ENCODE measurements around the gene DOCK10. TPM values are rescaled to one million over a fixed set of nuclear protein-coding genes. Genes with fewer than 3 reads are reported as not detected.

The DOCK10 gene
- total RNA-seq, 1 donor from 2014 or later = 6.0 TPM

DNA sequence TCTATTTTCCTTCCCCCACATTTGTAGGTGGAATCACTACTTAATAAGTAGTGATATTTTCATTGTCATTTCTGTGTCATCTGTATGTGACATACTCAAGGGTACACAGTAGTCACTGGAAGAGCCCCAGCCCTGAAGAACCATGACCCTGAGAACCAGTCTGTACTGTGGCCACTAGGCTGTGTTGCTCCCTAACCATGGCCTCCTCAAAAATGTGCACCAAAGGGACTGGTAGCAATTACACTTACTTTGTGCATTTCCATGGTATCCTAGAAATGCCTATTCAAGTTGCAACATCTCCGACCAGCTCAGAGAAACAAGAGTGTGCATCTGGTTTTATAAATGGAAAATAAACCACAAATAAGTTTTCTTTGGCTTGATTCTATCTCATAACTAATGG is 155.1 kb downstream of the DOCK10 start:
- no peak for ATAC-seq
- DNase-seq (ENCODE audit: low spot score) = no peak

DNA sequence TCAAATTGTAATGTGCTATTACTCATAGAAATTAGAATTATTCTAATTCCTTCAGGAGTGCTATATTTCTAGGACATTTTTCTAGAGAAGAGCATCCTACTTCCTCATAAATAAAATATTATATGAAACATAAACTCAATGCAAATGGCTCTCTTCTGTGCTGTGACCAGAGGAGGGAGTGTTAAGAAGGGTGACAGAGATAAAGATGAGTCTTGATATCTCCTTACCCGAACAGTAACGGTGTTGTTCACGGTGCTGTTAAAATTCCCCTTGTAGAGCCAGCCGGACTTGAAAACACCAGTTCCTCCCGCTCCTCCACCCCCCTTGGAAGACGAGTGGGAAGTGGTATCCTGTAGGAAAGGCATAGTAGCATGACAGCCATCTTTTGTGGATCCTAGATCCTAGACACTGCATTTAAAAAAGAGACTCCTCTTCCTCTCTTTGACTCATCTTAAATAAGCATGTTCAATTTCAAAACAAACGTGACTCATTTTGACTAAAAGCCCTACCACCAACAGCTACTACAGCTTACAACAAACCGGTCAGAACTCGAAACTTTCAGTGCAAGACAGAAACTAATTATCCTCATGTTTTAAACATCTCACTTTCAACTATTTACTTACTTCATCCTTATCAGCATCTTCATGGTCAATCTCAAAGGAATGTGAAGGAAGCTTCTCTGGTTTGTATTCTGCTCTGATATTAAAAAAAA is 156.3 kb downstream of the DOCK10 start:
- no peak for ATAC-seq

DNA sequence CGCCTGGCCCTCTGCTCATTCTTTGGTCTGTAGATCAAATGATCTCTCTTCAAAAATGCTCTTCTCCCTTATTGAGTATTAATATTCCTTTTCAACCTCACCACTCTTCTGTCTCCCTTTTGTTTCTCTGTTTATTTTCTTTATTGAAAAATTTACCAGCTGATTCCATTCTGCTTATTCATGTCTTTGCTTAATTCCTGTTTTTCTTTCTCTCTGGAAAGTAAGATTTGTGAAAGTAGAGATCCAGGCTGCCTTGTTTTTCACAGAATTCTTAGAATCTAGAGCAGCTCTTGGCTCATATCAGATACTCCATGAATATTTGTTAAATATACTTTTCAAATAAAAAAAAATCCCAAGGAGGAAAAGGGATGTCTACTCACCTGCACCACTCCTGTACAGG is 157.0 kb downstream of the DOCK10 start:
- DNase-seq (ENCODE audit: low spot score) (no peak), ATAC-seq (no peak)

More for the DNA sequence above, 156.3 kb downstream of the DOCK10 start:
- no peak for DNase-seq (ENCODE audit: low spot score)

DNA sequence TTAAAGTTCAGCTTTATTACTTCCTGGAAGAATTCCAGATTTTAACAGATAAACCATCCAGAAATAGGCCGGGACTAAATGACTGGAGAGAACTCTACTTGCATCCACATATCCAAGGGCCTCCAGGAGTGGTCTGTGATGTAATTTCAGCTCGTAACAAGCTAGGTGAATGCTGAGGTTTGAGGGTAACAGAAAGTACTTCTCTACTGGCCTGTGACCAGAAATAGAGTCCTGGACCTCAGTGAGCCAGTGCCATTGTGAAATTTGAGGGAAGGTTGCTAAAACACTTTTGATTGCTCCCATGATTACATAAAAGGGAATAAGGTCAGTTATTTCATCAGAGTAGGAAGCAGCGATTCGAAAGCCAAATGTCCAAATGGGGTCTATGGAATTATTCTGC is 158.1 kb downstream of the DOCK10 start:
- DNase-seq (ENCODE audit: low spot score) = peak; percentile 68
- peak; percentile 97 for ATAC-seq

DNA sequence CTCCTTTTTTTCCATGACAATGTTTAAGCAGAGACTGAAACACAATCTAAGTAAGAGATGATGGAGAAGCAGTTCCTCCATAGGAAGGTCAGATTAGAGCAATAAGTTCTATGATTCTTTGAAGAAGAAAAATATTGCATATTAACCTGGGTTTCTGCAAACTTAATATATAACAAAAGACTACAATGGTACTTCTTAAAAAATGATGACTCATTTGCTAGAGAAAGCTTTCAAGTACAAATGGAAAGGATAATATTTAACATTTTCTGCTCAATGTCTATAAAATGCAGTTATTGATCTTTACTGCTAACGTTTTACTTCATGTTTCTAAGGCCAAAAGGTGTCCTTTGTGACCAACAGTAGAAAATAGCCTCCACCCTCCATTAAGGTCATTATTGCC is 158.6 kb downstream of the DOCK10 start:
- DNase-seq (ENCODE audit: low spot score) = no peak
- ATAC-seq = no peak

DNA sequence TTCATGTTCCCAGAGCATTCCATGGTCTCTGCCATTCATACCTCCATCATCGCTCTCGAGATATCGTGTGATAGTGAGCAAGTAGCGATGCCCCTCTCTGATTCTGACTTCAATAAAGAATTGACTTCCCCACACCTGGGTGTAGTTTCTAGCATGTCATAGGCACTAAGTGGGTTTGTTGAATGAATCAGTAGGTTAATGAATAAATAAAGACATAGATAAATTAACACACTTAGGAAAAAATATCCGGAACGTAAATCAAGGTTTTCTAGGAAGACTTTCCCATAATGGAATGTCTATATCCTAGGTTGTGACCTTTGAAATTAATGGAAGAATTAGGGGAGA is 159.1 kb downstream of the DOCK10 start:
- no peak for ATAC-seq

DNA sequence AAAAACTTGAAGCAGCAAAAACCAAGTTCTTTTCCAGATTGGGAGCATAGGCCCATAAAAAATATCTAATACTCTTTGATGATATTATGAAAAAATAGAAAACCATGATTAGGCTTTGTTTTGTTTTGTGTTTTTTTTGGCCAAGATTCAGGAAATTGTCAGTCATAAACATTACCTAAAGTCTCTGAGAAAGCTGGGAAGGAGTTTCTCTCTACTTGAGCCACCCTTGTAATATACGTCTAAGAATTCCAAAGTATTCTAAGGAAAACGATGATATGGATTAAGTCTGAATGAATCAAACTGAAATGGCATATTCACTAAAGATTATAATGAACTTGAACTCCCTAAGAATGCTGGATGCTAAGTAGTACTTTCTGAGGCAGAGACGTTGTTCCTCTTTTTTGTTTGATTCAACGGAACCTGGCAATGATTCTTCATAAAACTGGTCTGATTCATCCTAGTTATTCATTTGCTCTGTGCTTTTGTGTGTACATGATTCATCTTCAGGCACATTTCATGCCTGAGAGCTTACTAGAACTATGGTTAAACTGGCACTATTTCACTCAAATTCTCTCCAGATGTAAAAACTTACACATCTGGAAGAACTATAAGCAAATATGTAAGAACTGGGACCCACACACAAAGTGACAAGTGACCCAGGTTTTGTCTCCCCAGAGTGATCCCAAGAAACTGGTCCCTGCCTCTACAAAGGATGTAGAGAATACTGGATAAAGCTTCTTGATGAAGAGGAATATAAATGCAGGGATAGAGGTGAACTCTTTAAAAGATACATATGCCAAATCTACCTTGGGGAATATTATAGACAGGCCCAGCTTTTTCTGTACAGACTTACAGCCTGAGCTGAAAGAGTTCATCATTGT is 159.7 kb downstream of the DOCK10 start:
- DNase-seq (ENCODE audit: low spot score) (no peak), ATAC-seq (no peak)

More for the DNA sequence above, 159.1 kb downstream of the DOCK10 start:
- no peak for DNase-seq (ENCODE audit: low spot score)

DNA sequence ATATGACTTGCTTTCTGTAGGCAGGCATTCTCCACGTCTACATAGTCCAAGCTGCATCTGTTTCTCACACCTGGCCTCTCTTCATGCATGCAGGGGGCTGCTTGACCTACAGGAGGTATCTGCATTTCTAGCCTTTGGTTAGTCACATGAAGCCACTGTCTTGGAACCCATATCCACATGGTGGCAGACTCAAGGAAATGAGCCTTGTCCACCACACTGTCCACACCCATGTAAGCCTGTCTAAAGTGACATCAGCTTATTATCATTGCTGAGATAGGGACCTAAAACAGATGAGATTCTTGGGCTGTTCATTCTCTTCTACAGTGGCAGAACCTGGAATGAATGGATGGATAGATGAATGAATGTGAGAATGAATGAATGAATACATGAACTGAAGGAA is 160.4 kb downstream of the DOCK10 start:
- DNase-seq (ENCODE audit: low spot score) (no peak), ATAC-seq (no peak)

DNA sequence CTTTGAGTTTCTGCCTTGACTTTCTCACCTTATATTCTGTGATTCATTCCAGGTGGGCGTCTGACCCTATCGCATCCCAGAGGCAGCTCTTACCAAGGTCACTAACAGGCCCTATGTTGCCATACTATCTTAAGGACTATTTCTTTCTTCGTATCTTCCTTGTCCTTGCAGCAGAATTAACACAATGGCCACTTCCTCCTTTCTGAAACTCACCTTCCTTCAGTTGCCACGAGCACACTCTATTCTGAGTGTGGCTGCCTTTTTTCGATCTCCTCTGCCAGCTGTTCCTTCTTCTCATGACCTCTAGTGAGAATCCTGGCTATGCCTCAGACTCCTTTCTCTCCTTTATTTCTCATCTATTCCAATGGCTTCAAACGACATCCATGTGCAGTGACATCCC is 165.7 kb downstream of the DOCK10 start:
- ATAC-seq (no peak), DNase-seq (ENCODE audit: low spot score) (no peak)

DNA sequence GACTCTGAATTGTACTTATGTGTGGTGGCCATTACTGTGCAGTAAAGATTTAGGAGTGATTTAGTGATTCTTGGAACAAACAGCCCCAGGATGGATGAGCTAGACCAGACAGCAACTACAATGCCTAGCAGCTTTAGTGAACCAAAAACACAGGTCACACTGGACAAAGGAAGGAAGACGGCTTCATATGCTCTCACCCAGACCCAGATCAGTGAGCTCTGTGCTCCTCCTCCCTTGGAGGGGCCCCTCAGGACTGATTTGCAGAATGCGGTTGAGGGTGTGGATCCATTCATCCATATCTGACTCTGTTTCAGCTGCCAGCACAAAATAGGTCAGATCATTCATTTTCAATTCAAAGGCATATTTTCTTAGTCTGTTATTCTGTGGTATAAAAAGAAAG is 166.4 kb downstream of the DOCK10 start:
- no peak for ATAC-seq
- DNase-seq (ENCODE audit: low spot score) = no peak

DNA sequence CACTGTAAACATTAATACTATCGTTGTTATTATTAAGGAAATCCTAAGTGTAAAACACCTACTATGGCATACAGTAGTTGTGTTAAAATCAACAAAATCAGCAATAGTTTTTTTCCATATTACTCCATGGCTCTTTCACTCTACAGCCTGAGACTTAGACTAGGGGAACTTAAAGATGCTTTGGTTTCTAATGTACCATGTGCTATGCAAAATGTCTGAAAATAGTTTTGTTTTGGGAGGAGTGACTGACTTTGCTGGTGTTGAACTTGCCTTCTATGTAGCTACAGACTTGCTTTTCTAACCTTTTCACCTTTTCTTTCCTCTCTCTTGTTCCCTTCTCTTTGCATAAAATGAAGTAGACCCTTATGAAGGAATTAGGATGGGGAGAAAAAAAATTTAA is 167.1 kb downstream of the DOCK10 start:
- ATAC-seq (no peak), DNase-seq (ENCODE audit: low spot score) (no peak)

DNA sequence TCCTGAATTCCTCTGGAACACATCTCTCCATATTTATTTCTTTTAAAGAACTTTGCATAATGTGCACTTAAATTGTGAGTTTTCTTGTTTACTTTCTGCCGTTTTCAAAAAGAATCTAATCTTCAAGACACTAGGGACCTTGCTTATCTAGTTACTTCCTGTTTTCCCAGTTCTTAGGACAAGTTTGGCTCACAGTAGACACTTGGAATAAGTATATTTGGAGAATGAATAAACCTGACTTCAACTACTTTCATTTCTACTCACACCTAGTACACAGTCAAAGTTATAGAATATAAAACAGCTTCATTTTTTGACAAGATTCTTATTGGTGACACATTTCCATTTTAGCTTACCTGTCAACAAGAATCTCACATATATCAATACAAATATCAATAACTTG is 170.5 kb downstream of the DOCK10 start:
- ATAC-seq (no peak), DNase-seq (ENCODE audit: low spot score) (no peak)

DNA sequence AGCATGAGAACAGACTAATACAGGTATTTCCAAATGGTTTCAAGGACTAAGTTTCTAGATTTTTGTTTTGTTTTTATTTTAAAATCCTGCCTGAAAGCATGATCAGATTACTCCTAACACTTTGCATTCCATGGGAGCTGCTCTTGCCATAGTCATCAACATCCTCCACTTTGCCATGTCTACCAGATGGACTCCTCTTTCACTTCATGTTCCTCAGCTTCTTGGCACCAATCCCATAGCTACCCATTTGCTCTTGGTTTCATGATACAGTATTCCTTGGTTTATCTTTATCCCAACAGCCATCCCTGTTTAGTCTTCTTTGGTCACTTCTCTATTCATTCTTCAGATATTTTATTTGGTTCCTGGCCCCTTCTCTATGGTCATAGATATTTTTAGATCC is 171.9 kb downstream of the DOCK10 start:
- ATAC-seq (no peak), DNase-seq (ENCODE audit: low spot score) (no peak)

DNA sequence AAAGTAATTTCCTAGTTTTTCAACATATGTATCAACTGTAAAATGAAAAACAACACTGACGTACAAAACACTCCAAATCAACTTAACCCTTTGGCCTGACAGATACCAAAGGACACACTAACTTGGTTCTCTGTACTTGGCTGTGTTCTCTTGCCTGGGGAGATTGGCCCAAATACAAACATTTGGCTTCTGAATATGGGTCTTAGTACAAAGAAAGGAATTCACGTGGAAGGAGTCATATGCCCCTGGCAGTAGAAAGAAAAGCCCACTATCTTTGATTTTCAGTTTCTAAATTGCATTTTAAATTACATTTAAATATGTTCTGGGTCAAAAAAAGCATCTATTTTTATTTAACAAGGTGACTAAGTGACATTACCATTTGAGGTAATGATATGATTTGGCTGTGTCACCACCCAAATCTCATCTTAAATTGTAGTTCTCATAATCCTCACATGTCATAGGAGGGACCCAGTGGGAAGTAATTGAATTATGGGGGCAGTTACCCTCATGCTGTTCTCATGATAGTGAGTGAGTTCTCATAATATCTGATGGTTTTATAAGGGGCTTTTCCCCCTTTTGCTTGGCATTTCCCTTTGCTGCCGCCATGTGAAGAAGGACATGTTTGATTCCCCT is 172.6 kb downstream of the DOCK10 start:
- ATAC-seq (no peak), DNase-seq (ENCODE audit: low spot score) (no peak)

DNA sequence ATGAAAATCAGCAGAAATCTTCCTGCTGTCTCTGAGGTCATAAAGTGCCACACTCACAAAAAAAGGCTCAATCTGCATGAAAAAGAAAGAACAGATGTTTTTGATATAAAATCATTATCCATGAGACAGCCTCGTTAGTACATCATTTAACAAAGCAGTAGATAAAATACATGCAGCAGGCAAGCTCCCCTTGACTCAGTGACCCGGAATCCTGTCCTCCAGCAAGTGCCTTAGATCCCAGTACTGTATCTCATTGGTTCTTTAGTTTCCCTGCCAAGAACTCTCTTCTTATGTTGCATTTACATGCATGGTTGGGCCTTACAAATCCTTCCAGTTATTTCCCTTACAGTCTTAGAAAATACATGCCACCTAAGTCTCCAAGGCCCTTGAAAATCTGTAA is 177.3 kb downstream of the DOCK10 start:
- ATAC-seq (no peak), DNase-seq (ENCODE audit: low spot score) (no peak)

DNA sequence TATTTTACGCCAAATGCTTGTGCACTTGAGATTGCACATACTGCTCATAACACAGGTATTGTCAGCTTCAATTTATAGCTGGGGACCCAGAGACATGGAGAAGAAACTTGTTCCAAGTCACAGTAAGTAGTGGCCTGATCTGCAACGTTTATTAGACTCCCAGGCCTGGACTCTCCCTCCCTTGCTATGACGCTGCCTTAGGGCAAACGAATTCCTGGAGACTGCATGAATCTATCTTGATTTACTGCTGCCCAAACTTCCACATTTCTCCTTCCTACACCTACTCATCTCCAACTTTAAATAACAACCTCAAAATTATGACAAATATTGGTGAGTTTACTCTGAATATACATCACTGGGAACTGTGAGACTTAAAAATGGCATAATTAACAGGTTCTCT is 181.0 kb downstream of the DOCK10 start:
- no peak for ATAC-seq
- DNase-seq (ENCODE audit: low spot score) = no peak

DNA sequence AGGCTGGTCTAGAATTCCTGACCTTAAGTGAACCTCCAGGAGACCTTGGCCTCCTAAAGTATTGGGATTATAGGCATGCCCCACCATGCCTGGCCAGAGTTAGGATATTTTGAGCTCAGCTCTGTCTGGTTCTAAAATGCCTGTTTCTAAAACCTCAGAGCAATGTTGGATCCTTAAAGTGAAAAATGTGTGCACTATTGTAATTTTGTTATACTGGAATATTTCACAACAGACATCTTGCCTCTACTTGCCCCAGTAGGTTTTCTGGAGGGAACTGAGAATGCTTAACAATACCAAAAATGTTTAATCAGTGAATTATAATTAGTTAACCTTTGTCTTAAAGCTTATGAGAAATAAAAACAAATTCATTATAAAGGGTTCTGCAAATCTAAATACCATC is 181.5 kb downstream of the DOCK10 start:
- no peak for ATAC-seq
- DNase-seq (ENCODE audit: low spot score) = no peak

DNA sequence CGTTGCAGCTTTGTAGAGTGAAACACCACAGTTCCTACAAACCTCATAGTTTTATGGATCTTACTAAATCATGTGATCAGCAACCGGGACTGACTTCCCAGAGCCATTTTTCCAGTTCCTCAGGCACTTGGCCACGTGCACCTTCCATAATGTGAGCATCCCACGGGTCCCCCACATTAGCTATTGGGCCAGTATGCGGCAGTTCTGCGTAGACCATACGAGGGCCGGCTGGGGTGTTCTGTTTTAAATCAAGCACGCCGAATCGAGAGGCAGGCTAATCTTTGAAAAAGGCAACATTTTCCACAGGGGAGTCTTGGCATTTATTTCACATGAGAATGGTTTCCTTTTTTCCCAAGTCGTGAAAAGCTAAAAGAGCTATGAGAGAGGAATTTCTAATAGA is 190.5 kb downstream of the DOCK10 start:
- DNase-seq (ENCODE audit: low spot score) = no peak
- no peak for ATAC-seq

DNA sequence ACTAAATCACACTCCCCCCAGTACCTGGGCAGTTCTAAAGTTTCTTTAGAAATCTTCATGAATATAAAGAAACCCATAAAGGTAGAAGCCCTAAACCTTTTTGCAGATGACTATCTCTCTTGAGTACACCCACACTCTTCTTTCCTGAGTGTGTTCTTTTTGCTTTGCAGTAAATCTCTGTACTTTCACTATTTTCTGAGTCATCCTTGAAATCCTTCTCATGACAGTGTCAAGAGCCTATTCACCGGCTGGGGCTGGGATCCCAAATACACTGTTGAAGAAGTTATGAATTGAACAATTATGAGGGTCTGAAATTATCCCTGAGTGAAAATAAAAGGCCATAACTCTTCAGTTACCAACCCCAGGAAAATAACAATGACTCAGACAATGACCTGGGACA is 192.2 kb downstream of the DOCK10 start:
- DNase-seq (ENCODE audit: low spot score) = no peak
- ATAC-seq = no peak

DNA sequence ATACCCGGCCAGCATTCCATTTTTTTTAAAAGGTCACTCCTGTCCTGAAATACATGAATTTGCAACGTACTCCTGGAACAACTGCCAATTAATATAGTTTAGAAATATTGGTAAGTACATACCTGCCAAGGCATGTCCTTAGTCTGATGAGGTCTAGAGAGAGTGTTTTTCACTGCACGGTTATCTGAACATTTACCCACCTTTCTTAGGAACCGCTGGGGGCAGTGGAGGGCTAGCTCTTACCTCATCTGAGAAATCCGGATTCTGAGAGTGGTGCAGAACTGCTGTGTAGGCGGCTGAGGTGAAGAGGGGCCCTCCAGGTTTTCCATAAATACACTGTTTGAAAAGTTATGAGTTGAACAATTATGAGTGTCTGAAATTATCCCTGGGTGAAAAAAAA is 193.0 kb downstream of the DOCK10 start:
- ATAC-seq = peak; percentile 23

DNA sequence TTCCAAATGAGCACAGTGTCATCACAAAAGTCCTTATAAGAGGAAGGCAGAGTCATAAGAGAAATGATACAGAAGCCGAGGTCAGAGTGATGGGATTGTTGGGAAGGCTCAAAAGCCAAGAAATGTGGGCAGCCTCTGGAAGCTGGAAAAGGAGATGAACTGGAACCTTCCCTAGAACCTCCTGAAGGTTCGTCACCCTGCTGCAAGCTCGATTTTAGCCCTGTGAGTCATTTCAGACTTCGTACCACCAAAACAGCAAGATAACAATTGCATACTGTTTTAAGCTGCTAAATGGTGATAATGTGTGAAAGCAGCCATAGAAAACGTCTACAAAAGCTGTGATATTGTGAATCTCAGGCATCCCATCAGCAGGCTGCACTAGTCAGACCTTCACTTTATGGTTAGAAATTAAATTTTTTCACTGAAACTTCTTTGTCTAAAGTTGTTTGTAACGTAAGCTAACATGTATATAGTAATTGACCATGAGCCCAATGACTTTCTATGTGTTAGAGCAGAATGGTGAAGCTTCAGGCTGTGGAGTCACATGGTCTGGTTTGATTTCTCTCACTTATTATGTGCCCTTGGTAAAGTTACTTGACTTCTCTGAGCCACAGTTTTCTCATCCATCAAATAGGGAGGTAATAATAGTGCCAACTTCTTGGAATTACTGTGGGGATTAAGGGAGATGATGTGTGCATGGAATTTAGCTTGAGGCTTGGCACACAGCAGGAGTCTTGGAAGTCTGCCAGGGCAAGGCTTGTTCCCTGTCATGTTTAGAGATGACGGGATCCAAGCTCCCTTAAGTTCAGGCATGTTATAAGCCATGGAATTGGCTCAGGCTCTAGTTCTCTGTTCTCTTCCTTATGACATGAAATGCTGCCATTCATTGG is 194.1 kb downstream of the DOCK10 start:
- DNase-seq (ENCODE audit: low spot score) = no peak
- peak; percentile 42 for ATAC-seq

More for the DNA sequence above, 193.0 kb downstream of the DOCK10 start:
- DNase-seq (ENCODE audit: low spot score) = no peak

Data from left lobe of liver (tissue), 2 donors.